DMS153 (cell line): ENCODE measurements around the gene ARL15.
"Not testable (repeated sequence)": the region's sequence is repeated elsewhere in the genome, so short reads cannot be mapped to it uniquely, and the experiment has no call there.

ENCODE experiments used
- DNase-seq: peaks from one replicate; lab custom pipeline; 2025; lab: John Stamatoyannopoulos, UW

Gene ARL15

GRCh38 chr5:53982319-53982718 is 328.1 kb downstream of the ARL15 start:
- DNase-seq = not testable (repeated sequence)

GRCh38 chr5:53980061-53980460 is 330.3 kb downstream of the ARL15 start:
- no peak for DNase-seq

GRCh38 chr5:53974021-53974420 is 336.4 kb downstream of the ARL15 start:
- no peak for DNase-seq

GRCh38 chr5:53972314-53972713 is 338.1 kb downstream of the ARL15 start:
- no peak for DNase-seq

GRCh38 chr5:53971551-53971950 is 338.8 kb downstream of the ARL15 start:
- no peak for DNase-seq

GRCh38 chr5:53971131-53971530 is 339.2 kb downstream of the ARL15 start:
- DNase-seq = no peak

- DNase-seq = no peak
Measured at GRCh38 chr5:53970475-53970874, 339.9 kb downstream of the ARL15 start.

- no peak for DNase-seq
Measured at GRCh38 chr5:53969176-53969730, 341.1 kb downstream of the ARL15 start.

GRCh38 chr5:53965459-53965858 is 344.9 kb downstream of the ARL15 start:
- no peak for DNase-seq

- no peak for DNase-seq
Measured at GRCh38 chr5:53963958-53964357, 346.4 kb downstream of the ARL15 start.

GRCh38 chr5:53962306-53962705 is 348.1 kb downstream of the ARL15 start:
- no peak for DNase-seq

- no peak for DNase-seq
Measured at GRCh38 chr5:53956632-53957031, 353.7 kb downstream of the ARL15 start.

GRCh38 chr5:53956196-53956595 is 354.2 kb downstream of the ARL15 start:
- no peak for DNase-seq

- DNase-seq = no peak
Measured at GRCh38 chr5:53950621-53951020, 359.8 kb downstream of the ARL15 start.

- DNase-seq = no peak
Measured at GRCh38 chr5:53948598-53948997, 361.8 kb downstream of the ARL15 start.

GRCh38 chr5:53946405-53947100 is 363.8 kb downstream of the ARL15 start:
- no peak for DNase-seq

- DNase-seq = no peak
Measured at GRCh38 chr5:53944981-53945380, 365.4 kb downstream of the ARL15 start.

GRCh38 chr5:53943938-53944337 is 366.4 kb downstream of the ARL15 start:
- no peak for DNase-seq

GRCh38 chr5:53942724-53943123 is 367.6 kb downstream of the ARL15 start:
- DNase-seq = no peak

- no peak for DNase-seq
Measured at GRCh38 chr5:53940921-53941320, 369.5 kb downstream of the ARL15 start.

- DNase-seq = no peak
Measured at GRCh38 chr5:53937467-53937866, 372.9 kb downstream of the ARL15 start.

- DNase-seq = no peak
Measured at GRCh38 chr5:53936481-53937352, 373.7 kb downstream of the ARL15 start.
